Hepatocyte (in vitro differentiated cells): ENCODE measurements around the gene TRIM31.
"Not testable (repeated sequence)": the region's sequence is repeated elsewhere in the genome, so short reads cannot be mapped to it uniquely, and the experiment has no call there.

ENCODE experiments used
- CTCF ChIP-seq: fragments of 200-600 bp; sonication (generic); IDR thresholded peaks from 2 replicates; pipeline ENCODE4 v1.5.1; 2016; ENCODE audit warnings: antibody characterized with exemption, mild to moderate bottlenecking; ENCODE audit not compliant: poor library complexity
- EZH2phosphoT487 ChIP-seq: fragments of 200-600 bp; sonication (generic); IDR thresholded peaks from one replicate; pipeline ENCODE4 v1.6.1; 2018; ENCODE audit warnings: antibody characterized with exemption, mild to moderate bottlenecking, low read depth, moderate library complexity; ENCODE audit not compliant: unreplicated experiment, severe bottlenecking

DNA sequence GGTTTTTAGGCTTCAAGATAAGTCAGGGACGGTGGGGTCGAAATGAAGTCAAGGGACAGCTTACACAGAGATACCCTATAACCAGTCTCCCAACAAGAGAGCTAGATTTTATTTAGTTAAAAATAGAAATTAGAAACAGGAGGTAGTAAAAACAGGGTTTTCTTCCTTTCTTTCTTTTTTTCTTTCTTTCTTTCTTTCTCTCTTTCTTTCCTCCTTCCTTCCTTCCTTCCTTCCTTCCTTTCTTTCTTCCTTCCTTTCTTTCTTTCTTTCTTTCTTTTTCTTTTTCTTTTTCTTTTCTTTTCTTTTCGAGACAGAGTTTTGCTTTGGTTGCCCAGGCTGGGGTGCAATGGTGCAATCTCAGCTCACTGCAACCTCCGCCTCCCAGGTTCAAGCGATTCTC, 5.8 kb upstream of the TRIM31 start:
- not testable (repeated sequence) for TF ChIP-seq CTCF, EZH2phosphoT487
